ENCODE results near the gene SLC50A1. TPM values are rescaled to one million over a fixed set of nuclear protein-coding genes. Genes with fewer than 3 reads are reported as not detected.

The SLC50A1 gene
- total and polyA plus RNA-seq, 2 of the 8 experiments (the other 6 are each of a cell fraction or from before 2014, with no cell fraction given): 36.5 to 90.8 TPM

- TF ChIP-seq CTCF (IDR thresholded peaks at IDR 0.05; ENCODE audit: control extremely low read depth in 1 of 3, insufficient read depth in 1 of 3, low read depth in 1 of 3, low read length in 3 of 3) (peak in 2 of 3 experiments; percentile 83 to 96; a peak in 3 of 4 replicates), RXRA (IDR thresholded peaks at IDR 0.05; ENCODE audit: insufficient read depth, low read depth, low read length) (no peak)
These were observed 41.0 kb downstream of the SLC50A1 start (continued) for GRCh38 chr1:155176544-155177071.
